Right forelimb (tissue), 1 donor: ENCODE data around the gene PRPF38B.
"Not testable (repeated sequence)": the region's sequence is repeated elsewhere in the genome, so short reads cannot be mapped to it uniquely, and the experiment has no call there.

Source experiments
- DNase-seq: peaks from one replicate; pipeline ENCODE4 v3.0.0-alpha.2; 2018

The PRPF38B gene

GRCh38 chr1:108691942-108692723 is at the start of gene PRPF38B:
TSS of gene PRPF38B (plus strand) at chr1:108692310. CDS start at chr1:108692592, 282 bp downstream.
- peak; percentile 98 for DNase-seq

GRCh38 chr1:108643492-108644335 is 48.4 kb upstream of the PRPF38B start:
- DNase-seq: no peak

DNA sequence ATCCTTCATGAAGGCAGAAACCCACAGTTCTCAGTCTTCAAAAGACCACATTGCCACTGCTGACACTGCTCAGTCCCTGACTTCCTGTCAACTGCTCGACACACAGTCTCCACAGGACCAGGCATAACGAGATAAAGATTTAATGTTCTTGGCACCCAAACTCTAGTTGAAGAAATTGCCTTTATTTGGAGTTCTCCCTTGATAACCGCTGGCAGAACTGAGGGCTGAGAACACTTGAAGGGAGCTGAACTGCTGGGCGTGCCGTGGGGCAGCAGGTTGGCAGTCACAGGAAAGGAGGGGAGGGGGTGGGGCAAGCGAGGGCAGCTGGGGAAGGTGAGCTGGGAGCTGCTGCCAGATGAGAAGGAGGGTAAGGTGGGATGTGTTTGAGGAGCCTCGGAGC is 47.1 kb upstream of the PRPF38B start:
- no peak for DNase-seq

DNA sequence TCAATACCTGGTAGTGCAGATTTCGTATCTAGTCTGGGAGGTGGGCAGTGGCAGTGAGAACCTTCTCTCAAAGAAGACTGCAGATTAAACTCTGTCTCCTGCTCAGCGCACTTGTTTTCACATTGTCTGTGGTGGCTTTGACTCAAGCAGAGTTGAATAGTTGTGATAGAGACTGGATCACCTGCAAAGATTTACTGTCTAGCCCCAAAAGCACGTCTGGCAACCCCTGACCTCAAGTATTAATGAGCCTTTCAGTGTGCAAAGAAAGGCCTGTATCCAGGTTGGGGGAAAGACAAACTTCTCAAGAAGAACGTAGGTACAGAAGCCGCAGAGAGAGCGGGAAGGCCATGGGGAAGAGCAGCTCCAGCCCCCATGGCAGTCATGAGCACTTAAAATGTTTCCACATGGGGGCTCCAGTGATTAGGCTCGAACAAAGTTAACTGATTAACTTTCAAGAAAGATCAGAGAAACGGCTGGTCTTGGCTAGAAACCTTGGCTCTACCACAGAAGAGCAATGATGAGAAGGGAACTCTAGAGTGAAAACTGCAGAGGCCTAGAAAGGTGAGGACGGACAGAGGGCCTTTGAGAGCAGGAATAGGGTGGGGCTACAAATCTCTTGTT is 46.4 kb upstream of the PRPF38B start:
- no peak for DNase-seq

DNA sequence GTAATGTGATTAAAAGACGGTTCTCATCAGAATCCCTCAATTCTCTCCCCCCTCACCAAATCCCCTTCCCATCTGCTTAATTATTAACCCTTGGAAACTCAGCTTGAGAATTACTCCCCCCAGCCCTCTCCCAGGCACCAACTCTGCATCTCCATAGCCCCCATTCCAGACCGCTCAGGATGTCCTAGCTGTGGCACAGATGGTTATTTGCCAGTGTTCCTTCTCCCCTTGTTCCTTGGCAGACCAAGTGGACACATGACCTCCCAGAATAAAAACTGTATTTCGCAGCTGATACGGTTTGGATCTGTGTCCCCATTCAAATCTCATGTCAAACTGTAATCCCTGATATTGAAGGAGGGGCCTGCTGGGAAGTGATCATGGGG is 45.9 kb upstream of the PRPF38B start:
- DNase-seq: no peak

- DNase-seq: no peak
Observed at GRCh38 chr1:108646648-108647269, 45.4 kb upstream of the PRPF38B start.

DNA sequence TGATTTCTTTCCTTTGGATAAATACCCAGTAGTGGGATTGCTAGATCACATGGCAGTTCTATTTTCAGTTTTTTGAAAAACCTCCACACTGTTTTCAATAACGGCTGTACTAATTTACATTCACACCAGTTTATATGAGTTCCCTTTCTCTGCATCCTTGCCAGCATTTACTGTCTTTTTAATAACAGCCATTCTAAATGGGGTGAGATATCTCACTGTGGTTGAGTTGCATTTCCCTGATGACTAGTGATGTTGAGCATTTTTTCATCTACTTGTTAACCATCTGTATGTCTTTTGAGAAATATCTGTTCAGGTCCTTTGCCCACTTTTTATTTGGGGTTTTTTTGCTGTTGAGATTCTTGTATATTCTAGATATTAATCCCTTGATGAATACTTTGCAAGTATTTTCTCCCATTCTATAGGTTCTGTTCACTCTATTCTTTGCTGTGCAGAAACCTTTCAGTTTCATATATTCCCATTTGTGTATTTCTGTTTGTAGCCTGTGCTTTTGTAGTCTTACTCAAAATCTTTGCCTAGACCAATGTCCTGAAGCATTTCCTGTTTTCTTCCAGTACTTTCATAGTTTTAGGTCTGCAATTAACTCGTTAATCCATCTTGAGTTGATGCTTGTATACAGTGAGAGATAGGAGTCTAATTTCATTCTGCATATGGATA is 38.5 kb upstream of the PRPF38B start:
- no peak for DNase-seq

GRCh38 chr1:108657356-108658080 is 34.6 kb upstream of the PRPF38B start:
- no peak for DNase-seq

GRCh38 chr1:108661030-108661609 is 31.0 kb upstream of the PRPF38B start, which contains the start of gene HENMT1:
TSS of gene HENMT1 (minus strand) at chr1:108661093. CDS start at chr1:108659884, 1,209 bp downstream.
- peak; percentile 89 for DNase-seq

GRCh38 chr1:108663074-108663473 is 29.0 kb upstream of the PRPF38B start:
- no peak for DNase-seq

GRCh38 chr1:108664481-108664880 is 27.6 kb upstream of the PRPF38B start:
- no peak for DNase-seq

- no peak for DNase-seq
Observed at GRCh38 chr1:108665067-108665466, 27.0 kb upstream of the PRPF38B start.

- DNase-seq: no peak
Observed at GRCh38 chr1:108665771-108666170, 26.3 kb upstream of the PRPF38B start.

DNA sequence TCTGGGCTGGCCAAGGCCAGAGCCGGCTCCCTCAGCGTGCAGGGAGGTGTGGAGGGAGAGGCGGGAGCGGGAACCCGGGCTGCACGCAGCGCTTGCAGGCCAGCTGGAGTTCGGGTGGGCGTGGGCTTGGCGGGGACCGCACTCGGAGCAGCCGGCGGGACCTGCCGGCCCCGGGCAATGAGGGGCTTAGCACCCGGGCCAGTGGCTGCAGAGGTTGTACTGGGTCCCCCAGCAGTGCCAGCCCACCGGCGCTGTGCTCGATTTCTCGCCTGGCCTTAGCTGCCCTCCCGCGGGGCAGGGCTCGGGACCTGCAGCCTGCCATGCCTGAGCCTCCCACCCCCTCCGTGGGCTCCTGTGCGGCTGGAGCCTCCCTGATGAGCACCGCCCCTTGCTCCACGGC is 24.7 kb upstream of the PRPF38B start:
- not testable (repeated sequence) for DNase-seq

DNA sequence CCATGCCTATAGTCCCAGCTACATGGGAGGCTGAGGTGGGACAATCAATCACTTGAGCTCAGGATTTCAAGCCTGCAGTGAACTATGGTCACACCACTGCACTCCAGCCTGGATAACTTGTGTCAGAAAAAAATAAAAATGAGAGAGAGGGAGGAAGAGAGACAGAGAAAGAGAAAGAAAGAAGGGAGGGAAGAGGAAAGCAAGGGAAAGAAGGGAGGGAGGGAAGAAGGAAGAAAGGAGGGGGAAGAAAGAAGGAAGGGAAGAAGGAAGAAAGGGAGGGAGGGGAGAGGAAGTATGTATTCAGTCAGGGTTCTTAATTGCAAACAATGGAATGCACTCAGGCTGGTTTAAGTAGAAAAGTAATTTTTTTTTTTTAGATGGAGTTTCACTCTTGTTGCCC is 23.3 kb upstream of the PRPF38B start:
- no peak for DNase-seq

DNA sequence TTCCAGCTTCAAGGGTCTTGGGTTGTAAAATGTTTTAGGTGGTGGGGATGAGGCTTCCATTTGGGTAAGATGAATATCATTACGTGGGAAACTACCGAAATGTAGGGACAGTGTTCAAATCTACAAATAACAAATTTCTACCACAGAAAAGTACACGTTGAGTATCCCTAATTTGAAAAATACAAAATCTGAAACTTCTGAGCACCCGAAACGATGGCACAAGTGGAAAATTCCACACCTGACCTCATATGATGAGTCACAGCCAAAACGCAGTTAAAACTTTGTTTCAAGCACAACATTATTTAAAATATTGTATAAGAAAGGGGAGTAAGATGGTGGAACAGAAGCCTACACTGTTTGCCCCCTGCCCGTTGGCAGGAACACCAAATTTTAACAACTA is 22.4 kb upstream of the PRPF38B start:
- DNase-seq: no peak

- DNase-seq: no peak
Observed at GRCh38 chr1:108670131-108670773, 21.9 kb upstream of the PRPF38B start.

- no peak for DNase-seq
Observed at GRCh38 chr1:108671143-108671542, 21.0 kb upstream of the PRPF38B start.

GRCh38 chr1:108678706-108679105 is 13.4 kb upstream of the PRPF38B start:
- no peak for DNase-seq

DNA sequence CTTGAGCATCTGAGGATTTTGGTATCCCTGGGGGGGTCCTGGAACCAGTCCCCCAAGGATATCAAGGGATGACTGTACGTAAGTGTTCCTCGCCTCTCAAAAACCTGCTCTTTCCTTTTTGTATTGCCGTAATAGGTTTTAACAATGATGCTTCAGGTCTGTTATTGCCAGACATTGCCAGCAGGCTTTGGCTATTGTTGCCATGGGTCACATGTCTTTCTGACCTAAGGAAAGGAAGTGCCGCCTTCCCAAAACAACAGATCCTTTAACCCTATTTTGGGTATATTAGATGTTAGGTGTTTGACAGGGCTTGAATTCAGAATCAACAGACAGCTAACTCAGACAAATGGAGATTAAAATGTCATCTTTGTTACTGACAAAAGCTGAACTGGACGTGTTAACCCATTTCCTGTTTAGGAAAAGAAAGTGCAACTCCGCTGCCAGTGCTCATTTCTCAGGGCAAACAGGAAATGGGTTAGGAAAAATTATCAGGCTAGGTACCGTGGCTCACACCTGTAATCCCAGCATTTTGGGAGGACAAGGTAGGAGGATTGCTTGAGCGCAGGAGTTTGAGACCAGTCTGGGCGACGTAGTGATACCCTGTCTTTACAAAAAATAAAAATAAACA is 12.4 kb upstream of the PRPF38B start:
- no peak for DNase-seq
